IMR-90 (cell line): ENCODE results near the gene TPSAB1. TPM values are rescaled to one million over a fixed set of nuclear protein-coding genes. Genes with fewer than 3 reads are reported as not detected.
A peak's percentile ranks its signal among the peaks of the same experiment; 100 is the strongest.

Source experiments
- ATAC-seq: fragments of 200-7000 bp; cut with Tn5 transposase; 2 replicates; pipeline ENCODE4 v1.9.1; 2020; ENCODE audit warnings: low read depth, mild to moderate bottlenecking, moderate library complexity
- BruUV-seq: library from RNA; stranded (reverse); fragments of 400-500 nt; replicated peaks from 2 replicates; lab custom pipeline; 2021; lab: Mats Ljungman, UMichigan
- CTCF ChIA-PET: fragments of 300-600 bp; formaldehyde crosslinking; extraction: SDS; loops from one replicate; lab custom pipeline; 2021; ENCODE audit warnings: antibody characterized with exemption; lab: Yijun Ruan, JAX
- POLR2A ChIA-PET: fragments of 300-600 bp; sonication (Branson Sonifier 250); formaldehyde crosslinking; loops from one replicate; lab custom pipeline; 2022; ENCODE audit warnings: antibody characterized with exemption; ENCODE audit not compliant: unreplicated experiment; lab: Charles Lee
- DNase-seq: peaks from one replicate; pipeline ENCODE4 v3.0.0; 2013
- H2AFZ ChIP-seq: replicated peaks from 2 replicates; pipeline ENCODE3; 2013; ENCODE audit warnings: low read length, mild to moderate bottlenecking; ENCODE audit not compliant: poor library complexity
- H2AK5ac ChIP-seq: 2 replicates; pipeline ENCODE4 v1.6.1; 2013; ENCODE audit warnings: low read depth, low read length, inconsistent platforms
- H2AK9ac ChIP-seq: replicated peaks from 2 replicates; pipeline ENCODE3; 2013; ENCODE audit warnings: mild to moderate bottlenecking, low read depth, low read length, moderate library complexity; ENCODE audit not compliant: poor library complexity
- H2BK120ac ChIP-seq: 2 replicates; pipeline ENCODE4 v1.6.1; 2013; ENCODE audit warnings: low read depth, low read length, inconsistent platforms
- H2BK15ac ChIP-seq: 3 replicates; pipeline ENCODE4 v1.6.1; 2013; ENCODE audit warnings: low read depth, low read length, inconsistent platforms
- H2BK20ac ChIP-seq: 2 replicates; pipeline ENCODE4 v1.6.1; 2013; ENCODE audit warnings: low read depth, mild to moderate bottlenecking, inconsistent platforms, low read length, moderate library complexity
- H2BK5ac ChIP-seq: 2 replicates; pipeline ENCODE4 v1.6.1; 2013; ENCODE audit warnings: mild to moderate bottlenecking, low read depth, low read length, inconsistent platforms; ENCODE audit not compliant: poor library complexity, severe bottlenecking
- H3K14ac ChIP-seq: replicated peaks from 2 replicates; pipeline ENCODE4 v1.6.1; 2013; ENCODE audit warnings: low read depth, low read length, inconsistent platforms
- H3K18ac ChIP-seq: 2 replicates; pipeline ENCODE4 v1.6.1; 2013; ENCODE audit warnings: low read depth, low read length, control low read depth
- H3K23ac ChIP-seq: 2 replicates; pipeline ENCODE4 v1.6.1; 2013; ENCODE audit warnings: low read depth, low read length, inconsistent platforms
- H3K27ac ChIP-seq: 2 replicates; pipeline ENCODE4 v1.5.1; 2013; ENCODE audit warnings: mild to moderate bottlenecking, control low read depth, low read length; ENCODE audit not compliant: insufficient read depth
- H3K27me3 ChIP-seq: 2 replicates; pipeline ENCODE4 v1.6.1; 2013; ENCODE audit warnings: low read length; ENCODE audit not compliant: control insufficient read depth, insufficient read depth
- H3K36me3 ChIP-seq: 2 replicates; pipeline ENCODE4 v1.6.1; 2013; ENCODE audit warnings: low read length, mixed read lengths; ENCODE audit not compliant: control insufficient read depth, insufficient read depth
- H3K4ac ChIP-seq: 2 replicates; pipeline ENCODE4 v1.6.1; 2013; ENCODE audit warnings: low read depth, low read length, inconsistent platforms
- H3K4me1 ChIP-seq: 2 replicates; pipeline ENCODE4 v1.6.1; 2013; ENCODE audit warnings: low read length, mixed read lengths; ENCODE audit not compliant: control insufficient read depth, insufficient read depth
- H3K4me2 ChIP-seq: 2 replicates; pipeline ENCODE4 v1.6.1; 2013; ENCODE audit warnings: low read depth, mild to moderate bottlenecking, control low read depth, low read length, moderate library complexity
- H3K4me3 ChIP-seq: 2 replicates; pipeline ENCODE4 v1.5.1; 2013; ENCODE audit warnings: low read depth, mild to moderate bottlenecking, control low read depth, low read length, moderate library complexity; ENCODE audit not compliant: insufficient read depth
- H3K56ac ChIP-seq: 2 replicates; pipeline ENCODE4 v1.6.1; 2013; ENCODE audit warnings: low read length, inconsistent platforms; ENCODE audit not compliant: insufficient read depth; ENCODE audit errors: extremely low read depth
- H3K79me1 ChIP-seq, 2 experiments: 2 replicates each; pipeline ENCODE4 v1.6.1; 2013; ENCODE audit warnings: low read length in 2 of 2, inconsistent platforms in 1 of 2, low read depth in 1 of 2
- H3K9ac ChIP-seq: 2 replicates; pipeline ENCODE4 v1.6.1; 2013; ENCODE audit warnings: low read depth, low read length, control low read depth
- H3K9me1 ChIP-seq: 2 replicates; pipeline ENCODE4 v1.6.1; 2013; ENCODE audit warnings: low read length, inconsistent platforms; ENCODE audit not compliant: insufficient read depth
- H3K9me3 ChIP-seq: 2 replicates; pipeline ENCODE4 v1.6.1; 2013; ENCODE audit warnings: low read length; ENCODE audit not compliant: control insufficient read depth, insufficient read depth
- H4K20me1 ChIP-seq: 2 replicates; pipeline ENCODE4 v1.6.1; 2013; ENCODE audit warnings: low read length, inconsistent platforms; ENCODE audit not compliant: insufficient read depth
- H4K5ac ChIP-seq: 2 replicates; pipeline ENCODE4 v1.6.1; 2013; ENCODE audit warnings: mild to moderate bottlenecking, low read depth, low read length, control low read depth
- H4K8ac ChIP-seq, 2 experiments: 2 replicates each; pipeline ENCODE4 v1.6.1; 2013; ENCODE audit warnings: low read depth in 2 of 2, low read length in 2 of 2, control low read depth in 1 of 2, inconsistent platforms in 1 of 2
- H4K91ac ChIP-seq: 2 replicates; pipeline ENCODE4 v1.6.1; 2013; ENCODE audit warnings: low read depth, low read length, inconsistent platforms; ENCODE audit not compliant: insufficient read depth
- BHLHE40 ChIP-seq: fragments of 150-350 bp; IDR thresholded peaks from 2 replicates; pipeline ENCODE4 v1.6.1; 2016; ENCODE audit warnings: mild to moderate bottlenecking, low read depth, low read length
- CEBPB ChIP-seq: IDR thresholded peaks from 2 replicates; pipeline ENCODE4 v1.6.1; 2012; ENCODE audit warnings: low read depth, low read length, improper control_type of control experiment
- CHD1 ChIP-seq: IDR thresholded peaks from 2 replicates; pipeline ENCODE4 v1.6.1; 2012; ENCODE audit warnings: low read depth, low read length, improper control_type of control experiment
- CTCF ChIP-seq: conservative IDR thresholded peaks from 2 replicates; pipeline ENCODE4 v1.5.1; 2012; ENCODE audit warnings: mild to moderate bottlenecking, low read depth, low read length, improper control_type of control experiment
- ELK1 ChIP-seq: fragments of 150-350 bp; IDR thresholded peaks from 2 replicates; pipeline ENCODE4 v1.6.1; 2016; ENCODE audit warnings: low read depth, mild to moderate bottlenecking, low read length, moderate library complexity, borderline replicate concordance
- FOS ChIP-seq: fragments of 150-350 bp; IDR thresholded peaks from 2 replicates; pipeline ENCODE4 v1.6.1; 2016; ENCODE audit warnings: low read depth, low read length
- MAFK ChIP-seq: IDR thresholded peaks from 2 replicates; pipeline ENCODE4 v1.6.1; 2012; ENCODE audit warnings: low read depth, low read length, improper control_type of control experiment
- MAZ ChIP-seq: IDR thresholded peaks from 2 replicates; pipeline ENCODE4 v1.6.1; 2012; ENCODE audit warnings: low read depth, mild to moderate bottlenecking, low read length, improper control_type of control experiment, moderate library complexity, borderline replicate concordance
- MXI1 ChIP-seq: IDR thresholded peaks from 2 replicates; pipeline ENCODE4 v1.6.1; 2012; ENCODE audit warnings: low read depth, mild to moderate bottlenecking, low read length, moderate library complexity, borderline replicate concordance
- NFE2L2 ChIP-seq: fragments of 150-350 bp; IDR thresholded peaks from 2 replicates; pipeline ENCODE4 v1.6.1; 2016; ENCODE audit warnings: low read depth, mild to moderate bottlenecking, low read length
- POLR2A ChIP-seq: IDR thresholded peaks from 2 replicates; pipeline ENCODE4 v1.6.1; 2012; ENCODE audit warnings: mild to moderate bottlenecking, low read depth, low read length
- RAD21 ChIP-seq: IDR thresholded peaks from 2 replicates; pipeline ENCODE4 v1.6.1; 2012; ENCODE audit warnings: low read length, improper control_type of control experiment
- RCOR1 ChIP-seq: IDR thresholded peaks from 2 replicates; pipeline ENCODE4 v1.6.1; 2012; ENCODE audit warnings: mild to moderate bottlenecking, low read length, improper control_type of control experiment; ENCODE audit not compliant: insufficient replicate concordance
- RFX5 ChIP-seq: IDR thresholded peaks from 2 replicates; pipeline ENCODE4 v1.8.0; 2012; ENCODE audit warnings: low read depth, mild to moderate bottlenecking, low read length, moderate library complexity
- SMC3 ChIP-seq: fragments of 150-350 bp; IDR thresholded peaks from 2 replicates; pipeline ENCODE4 v1.6.1; 2016; ENCODE audit warnings: low read depth, mild to moderate bottlenecking, antibody characterized with exemption, low read length, moderate library complexity
- WGBS, 2 experiments: methylation state at CpG; one replicate each; pipeline versions ENCODE4 v1.1.5 to v1.1.7; 2013; ENCODE audit warnings: missing lambda C conversion rate in 2 of 2; ENCODE audit not compliant: insufficient read length in 1 of 2; ENCODE audit errors: extremely low coverage in 2 of 2; 5-methylcytosine and 5-hydroxymethylcytosine counted together
- dilution Hi-C: fragments of 300-500 bp; cut with HindIII; formaldehyde crosslinking; loops from one replicate; pipeline ENCODE4 v1.14.3; 2018; ENCODE audit warnings: low sequenced_read_pairs; ENCODE audit not compliant: unreplicated experiment
- in situ Hi-C: fragments of 300-500 bp; cut with MboI; formaldehyde crosslinking; loops from 3 replicates; pipeline ENCODE4 v1.14.3; 2019; ENCODE audit warnings: low sequenced_read_pairs, inconsistent platforms, mixed read lengths
- intact Hi-C: fragments of 100-400 bp; cut with micrococcal nuclease; formaldehyde crosslinking; loops from 2 replicates; pipeline ENCODE4 v1.10.0; 2022
- polyA plus RNA-seq, 3 experiments: library from polyadenylated mRNA; depleted of rRNA; stranded (reverse); fragments of >200 nt; gene quantifications; 2 replicates each; pipeline ENCODE4 v1.2.3, GENCODE V29; 2012; ENCODE audit warnings: low replicate concordance in 1 of 3
- total RNA-seq: library from RNA; depleted of rRNA; stranded (reverse); fragments of >200 nt; gene quantifications from 2 replicates; pipeline ENCODE4 v1.2.3, GENCODE V29; 2012

TPSAB1 gene
- total and polyA plus RNA-seq, 2 of the 4 experiments (the other 2 are of a cell fraction) = not detected

GRCh38 chr16:1194665-1195392, 45.7 kb upstream of the TPSAB1 start:
- H3K27me3 ChIP-seq = no peaks in the 10 kb centered on the region
- H3K4me3 ChIP-seq = no peak overlapping the region
- in situ Hi-C loops = loop anchor here (5.0 kb wide), 1 partner anchor 83 kb away; no protein-coding TSS in a partner anchor
- H3K36me3 ChIP-seq = no peaks in the 10 kb centered on the region
- H4K5ac ChIP-seq = no peak overlapping the region
- no peak overlapping the region for H2BK5ac ChIP-seq
- no peak for DNase-seq
- no peak overlapping the region for H3K9ac ChIP-seq
- peak overlapping the region; percentile 56 for H2AFZ ChIP-seq
- H4K8ac ChIP-seq = no peak overlapping the region
- 60% methylated on average over 5 of the region's 61 CpGs; no CpG with 5 or more reads in 1 of the 2 experiments for WGBS, 2 experiments
- no peak overlapping the region for H3K23ac ChIP-seq
- H3K4me2 ChIP-seq = no peak overlapping the region
- H3K4ac ChIP-seq = no peak overlapping the region
- H3K4me1 ChIP-seq = no peaks in the 10 kb centered on the region
- peak; percentile 76 for ATAC-seq
- no peak overlapping the region for H3K56ac ChIP-seq
- ChIA-PET POLR2A (no interaction called here), CTCF (no interaction called here)
- BruUV-seq = no TSS peak
- no peak overlapping the region for H3K18ac ChIP-seq
- dilution Hi-C loops = no loop called here
- no peak overlapping the region for H2BK15ac ChIP-seq
- H2BK120ac ChIP-seq = no peak overlapping the region
- H3K9me3 ChIP-seq = no peaks in the 10 kb centered on the region
- H4K20me1 ChIP-seq = peaks cover 14% of the 10 kb centered on the region
- H3K27ac ChIP-seq = no peak overlapping the region
- H4K91ac ChIP-seq = no peak overlapping the region
- H3K14ac ChIP-seq = no peak overlapping the region
- H3K79me1 ChIP-seq = no peaks in the 10 kb centered on the region
- no peaks in the 10 kb centered on the region for H3K9me1 ChIP-seq
- peak overlapping the region; percentile 82 for H2AK9ac ChIP-seq
- no peak overlapping the region for H2AK5ac ChIP-seq
- intact Hi-C loops = loop anchor here (1.0 kb wide), 1 partner anchor 89 kb away; no protein-coding TSS in a partner anchor
- H2BK20ac ChIP-seq = no peak overlapping the region
- TF ChIP-seq NFE2L2 (no peak), ELK1 (no peak), RAD21 (peak; percentile 86), RCOR1 (no peak), BHLHE40 (0 out of 2 replicates have a peak, but pooled peaks have one; percentile 29), RFX5 (no peak), MAFK (no peak), MXI1 (no peak), MAZ (no peak; the same call in 1 of the 2 replicates), CTCF (peak; percentile 71), POLR2A (no peak), CHD1 (no peak), CEBPB (no peak), FOS (no peak), SMC3 (peak; percentile 95)
